Left lung (tissue), 10 donors: Measurements from ENCODE around the gene KNSTRN. TPM values are rescaled to one million over a fixed set of nuclear protein-coding genes. Genes with fewer than 3 reads are reported as not detected.

ENCODE experiments used
- ATAC-seq: fragments of 200-7000 bp; cut with Tn5 transposase; one replicate; pipeline ENCODE4 v1.9.1; 2020; ENCODE audit warnings: moderate library complexity
- DNase-seq, 4 donors: peaks; one replicate each; pipeline ENCODE4 v3.0.0-alpha.2; 2013 to 2020
- H3K27ac ChIP-seq, 2 donors: fragments of 200-600 bp; sonication (generic) in 1 of 2; one replicate each; pipeline versions ENCODE4 v1.5.0 to v1.8.0; 2020 to 2021
- H3K27me3 ChIP-seq, 2 donors: fragments of 200-600 bp; sonication (generic) in 1 of 2; one replicate each; pipeline versions ENCODE4 v1.5.0 to v1.8.0; 2020 to 2021
- H3K36me3 ChIP-seq, 2 donors: fragments of 200-600 bp; sonication (generic) in 1 of 2; one replicate each; pipeline versions ENCODE4 v1.5.0 to v1.8.0; 2020 to 2021
- H3K4me1 ChIP-seq, 2 donors: fragments of 200-600 bp; one replicate each; pipeline ENCODE4 v1.8.0; 2021
- H3K4me3 ChIP-seq, 2 donors: fragments of 200-600 bp; sonication (generic) in 1 of 2; one replicate each; pipeline versions ENCODE4 v1.5.0 to v1.8.0; 2020 to 2021; ENCODE audit warnings: mild to moderate bottlenecking in 1 of 2
- H3K9me3 ChIP-seq, 2 donors: fragments of 200-600 bp; sonication (generic) in 1 of 2; one replicate each; pipeline versions ENCODE4 v1.5.0 to v1.8.0; 2020 to 2021
- CTCF ChIP-seq, 2 donors: fragments of 200-600 bp; sonication (generic) in 1 of 2; IDR thresholded peaks; one replicate each; pipeline versions ENCODE4 v1.5.0 to v1.8.0; 2021; ENCODE audit warnings: antibody characterized with exemption in 2 of 2
- intact Hi-C, 2 donors: fragments of 100-400 bp; cut with DNase I; formaldehyde crosslinking; loops; one replicate each; pipeline versions ENCODE4 v1.11.2 to v1.14.2; 2022
- polyA plus RNA-seq, 6 donors: library from polyadenylated mRNA; unstranded; fragments of 120-200 nt; gene quantifications; one replicate each; pipeline ENCODE4 v1.2.1, GENCODE V29; 2013; ENCODE audit not compliant: insufficient read length in 6 of 6
- total RNA-seq, 2 donors: library from RNA; stranded (reverse); fragmentation: NEBNext Ultra II Directional; extraction: Animal tissue kit (Norgen Biotek cat#: 25700); gene quantifications; one replicate each; pipeline ENCODE4 v1.2.1, GENCODE V29; 2021
- donor health status: DM: no; HTN: yes; CAD: no.
- donor health status: DM: no; HTN: no; CAD: no.

KNSTRN gene
- total and polyA plus RNA-seq, 8 donors = 14.2 to 46.2 (median 30.2) TPM

DNA sequence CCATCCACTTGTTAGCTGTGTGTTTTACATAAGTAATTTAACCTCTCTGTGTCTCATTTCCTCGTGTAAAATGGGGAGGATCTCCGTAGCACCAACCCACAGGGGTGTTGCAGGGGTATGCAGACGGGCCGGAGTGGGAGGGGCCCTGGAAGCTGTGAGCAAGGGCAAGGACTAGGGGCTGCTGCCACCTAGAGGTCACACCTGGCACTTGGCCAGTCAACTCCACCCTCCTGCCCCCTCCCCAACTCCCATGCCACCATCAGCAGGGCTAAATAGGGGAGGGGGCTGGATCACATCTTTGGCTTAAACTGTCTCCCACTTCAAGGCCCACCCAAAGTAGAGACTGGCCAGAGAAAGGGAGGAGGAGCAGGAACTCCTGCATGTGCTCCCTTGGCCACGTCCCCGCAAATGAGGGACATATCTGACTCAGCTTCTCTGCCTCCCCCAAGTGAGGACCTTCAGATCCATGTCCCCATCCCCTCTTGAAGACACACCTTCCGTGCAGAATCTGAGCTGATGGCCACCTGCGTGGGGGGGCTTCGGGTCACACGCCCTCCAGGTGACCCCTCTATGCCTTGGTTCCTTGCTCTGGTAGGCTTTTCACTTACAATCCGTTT lies 44.4 kb upstream of the KNSTRN start:
- no peaks in the 10 kb centered on the region for H3K9me3 ChIP-seq
- DNase-seq (peak in 3 of 4 donors; percentile 76 to 92 (median 83)), ATAC-seq (peak; percentile 14)
- peaks cover 0 to 7% of the 10 kb centered on the region in 2 donors for H3K36me3 ChIP-seq
- H3K27me3 ChIP-seq = no peaks in the 10 kb centered on the region
- intact Hi-C loops = no loop called here
- H3K27ac ChIP-seq = no peak overlapping the region
- TF ChIP-seq CTCF (IDR thresholded peaks at IDR 0.05) = peak; percentile 69 to 83
- peaks cover 41 to 84% of the 10 kb centered on the region in 2 donors for H3K4me1 ChIP-seq
- peak overlapping the region in 1 of 2 donors; percentile 1 for H3K4me3 ChIP-seq

- ATAC-seq = peak; percentile 12
- DNase-seq = no peak
- Histone ChIP-seq H3K27ac (peak overlapping the region; percentile 89 to 96), H3K9me3 (no peaks in the 10 kb centered on the region), H3K36me3 (peaks cover 0 to 7% of the 10 kb centered on the region in 2 donors), H3K27me3 (no peaks in the 10 kb centered on the region), H3K4me1 (peaks cover 41 to 81% of the 10 kb centered on the region in 2 donors), H3K4me3 (peak overlapping the region in 1 of 2 donors; percentile 51)
- intact Hi-C loops = no loop called here
- no peak for TF ChIP-seq CTCF (IDR thresholded peaks at IDR 0.05)
Observed at GRCh38 chr15:40338921-40339620, 43.5 kb upstream of the KNSTRN start.

GRCh38 chr15:40339621-40339945 lies 42.9 kb upstream of the KNSTRN start:
- H3K4me1 ChIP-seq = peaks cover 37 to 81% of the 10 kb centered on the region in 2 donors
- H3K36me3 ChIP-seq = peaks cover 0 to 7% of the 10 kb centered on the region in 2 donors
- peak overlapping the region; percentile 36 to 51 for H3K4me3 ChIP-seq
- no peak for TF ChIP-seq CTCF (IDR thresholded peaks at IDR 0.05)
- H3K9me3 ChIP-seq = no peaks in the 10 kb centered on the region
- intact Hi-C loops = no loop called here
- no peaks in the 10 kb centered on the region for H3K27me3 ChIP-seq
- DNase-seq = no peak
- peak overlapping the region; percentile 89 to 96 for H3K27ac ChIP-seq
- no peak for ATAC-seq

- ATAC-seq (peak; percentile 49), DNase-seq (peak in 3 of 4 donors; percentile 55 to 81 (median 61))
- peak overlapping the region; percentile 36 to 51 for H3K4me3 ChIP-seq
- TF ChIP-seq CTCF (IDR thresholded peaks at IDR 0.05) = no peak
- H3K36me3 ChIP-seq = peaks cover 0 to 7% of the 10 kb centered on the region in 2 donors
- H3K9me3 ChIP-seq = no peaks in the 10 kb centered on the region
- H3K4me1 ChIP-seq = peaks cover 32 to 76% of the 10 kb centered on the region in 2 donors
- peak overlapping the region; percentile 89 to 96 for H3K27ac ChIP-seq
- no peaks in the 10 kb centered on the region for H3K27me3 ChIP-seq
- intact Hi-C loops = no loop called here
Observed at GRCh38 chr15:40340038-40340739, 42.3 kb upstream of the KNSTRN start.
